Camera-type eye (tissue), 1 donor: ENCODE results near the gene KDELR3. TPM values are rescaled to one million over a fixed set of nuclear protein-coding genes. Genes with fewer than 3 reads are reported as not detected.

ENCODE experiments used
- total RNA-seq: library from RNA; depleted of rRNA; stranded (reverse); fragments of >200 nt; gene quantifications from one replicate; pipeline ENCODE4 v1.2.3, GENCODE V29; 2014

The KDELR3 gene
- 23.1 TPM for total RNA-seq

DNA sequence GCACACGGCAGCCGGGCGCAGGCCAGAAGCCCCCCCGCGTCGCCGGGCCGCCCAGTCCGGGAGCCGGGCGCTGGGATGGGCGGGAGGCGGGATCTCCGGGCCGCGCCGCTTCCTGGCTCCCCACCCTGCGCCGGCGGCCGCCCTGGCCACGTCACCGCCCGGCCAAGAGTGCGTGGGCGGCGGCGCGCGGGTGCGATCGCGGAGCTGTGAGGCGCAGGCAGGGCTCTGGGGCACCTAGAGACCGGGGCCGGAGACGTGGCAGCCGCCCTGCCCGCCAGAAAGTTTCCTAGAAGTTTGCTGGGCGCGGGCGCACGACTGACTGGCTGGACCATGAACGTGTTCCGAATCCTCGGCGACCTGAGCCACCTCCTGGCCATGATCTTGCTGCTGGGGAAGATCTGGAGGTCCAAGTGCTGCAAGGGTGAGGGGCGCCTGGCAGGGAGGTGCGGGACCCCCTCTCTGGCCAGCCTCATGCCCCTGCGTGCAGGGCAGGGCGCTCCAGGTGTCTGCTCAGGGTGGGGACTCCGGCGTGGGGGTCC lies at the start of gene KDELR3:
KDELR3 (plus strand) TSS at position 193 of the 539 bp plus-strand sequence; CDS start at position 331, 138 bp downstream.

DNA sequence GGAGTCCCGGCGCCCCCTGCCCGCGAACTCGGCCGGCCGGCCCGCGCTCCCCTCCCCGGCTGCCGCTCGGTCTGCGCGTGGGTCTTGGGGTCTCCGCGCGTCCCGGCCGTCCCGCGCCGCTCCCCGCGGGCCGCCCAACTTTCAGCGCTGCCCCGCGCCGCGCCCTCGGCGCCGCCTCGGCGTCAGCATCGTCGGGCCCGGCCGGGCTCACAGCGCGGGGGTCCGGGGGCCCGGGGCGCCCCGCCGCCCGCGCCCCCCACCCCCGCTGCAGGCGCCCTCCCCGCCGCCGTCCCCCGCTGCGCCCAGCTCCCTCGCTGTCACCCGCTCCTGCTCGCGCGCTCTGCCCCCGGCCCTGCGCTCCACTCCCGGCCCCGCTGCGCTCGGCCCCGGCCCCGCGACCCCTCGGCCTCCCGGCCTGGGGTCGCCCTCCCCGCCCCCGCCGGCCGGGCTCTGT lies 12.8 kb upstream of the KDELR3 start, which contains the start of gene KCNJ4:
KCNJ4 (minus strand) TSS at position 124 of the 454 bp plus-strand sequence. CDS start 27,067 bp downstream, outside the sequence.

DNA sequence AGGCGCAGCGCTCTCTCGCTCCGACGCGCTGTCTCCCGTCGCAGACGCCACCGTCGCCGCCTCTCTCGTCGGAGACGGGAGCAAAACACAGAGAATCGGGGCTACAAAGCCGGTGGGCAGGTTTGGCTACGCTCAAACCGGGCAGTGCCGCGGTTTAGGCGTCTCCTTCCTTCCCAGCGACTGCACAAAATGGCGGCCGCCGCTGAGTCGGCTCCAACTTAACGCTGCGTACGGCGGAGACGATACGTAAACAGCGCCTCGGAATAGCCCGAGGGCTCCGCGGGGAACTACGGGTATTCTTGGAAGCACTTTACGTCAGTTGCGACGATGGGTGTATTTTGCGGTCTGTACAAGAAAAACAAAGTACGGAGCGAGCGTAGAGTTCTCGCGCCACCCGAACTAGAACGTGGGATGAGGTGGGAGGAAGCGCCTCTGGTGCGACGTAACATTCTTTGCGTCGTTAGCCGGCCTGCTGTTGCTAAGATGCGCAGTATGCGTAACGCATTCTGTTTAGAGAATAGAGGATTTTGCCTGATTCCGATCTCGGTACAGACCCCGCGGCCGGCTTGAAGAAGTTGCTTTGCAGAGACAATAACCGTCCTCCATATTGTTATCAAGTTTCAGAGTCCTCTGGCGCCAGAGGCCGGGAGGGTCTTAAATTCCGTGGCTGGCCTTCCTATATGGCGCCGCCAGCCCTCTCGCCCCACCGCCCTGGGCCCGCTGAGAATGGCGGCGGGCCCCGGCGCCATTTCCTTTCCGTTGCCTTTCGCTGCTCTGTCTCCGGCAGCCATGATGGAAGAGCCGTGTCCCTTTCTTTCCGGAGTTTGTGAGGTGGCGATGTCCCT lies 38.4 kb downstream of the KDELR3 start, which contains the start of gene DDX17:
DDX17 (minus strand) TSS at position 194 of the 845 bp plus-strand sequence.

Other genes with a start within 250 kb of the KDELR3 start
- gene TMEM184B, start 195.1 kb upstream of the KDELR3 start, total RNA-seq: 68.2 TPM
- gene CSNK1E, start 150.7 kb upstream of the KDELR3 start, total RNA-seq: 174 TPM
- gene KCNJ4, start 12.9 kb upstream of the KDELR3 start, total RNA-seq: 0.93 TPM
- gene DDX17, start 38.2 kb downstream of the KDELR3 start, total RNA-seq: 941 TPM
- gene DMC1, start 102.1 kb downstream of the KDELR3 start, total RNA-seq: 6.5 TPM
- gene FAM227A, start 188.3 kb downstream of the KDELR3 start, total RNA-seq: 23.3 TPM
- 23.1 TPM for gene CBY1, start 188.5 kb downstream of the KDELR3 start, total RNA-seq
- 40.1 TPM for gene TOMM22, start 213.9 kb downstream of the KDELR3 start, total RNA-seq
- 42.9 TPM for gene JOSD1, start 232.8 kb downstream of the KDELR3 start, total RNA-seq
- 79.7 TPM for gene GTPBP1, start 237.8 kb downstream of the KDELR3 start, total RNA-seq